Spleen (tissue), 11 donors: ENCODE results near the gene GGACT. TPM values are rescaled to one million over a fixed set of nuclear protein-coding genes. Genes with fewer than 3 reads are reported as not detected.

ENCODE experiments used
- DNase-seq: peaks from one replicate; pipeline ENCODE4 v3.0.0-alpha.2; 2020
- H3K27ac ChIP-seq, 8 donors: fragments of 200-600 bp; sonication (generic) in 7 of 8; 1 replicate in 4 of 8; 2 replicates in 4 of 8; pipeline versions ENCODE4 v1.5.0 to v1.8.0; 2016 to 2021; ENCODE audit warnings: inconsistent platforms in 4 of 8, mild to moderate bottlenecking in 4 of 8, moderate library complexity in 1 of 8
- H3K27me3 ChIP-seq, 7 donors: fragments of 200-600 bp; sonication (generic) in 6 of 7; replicated peaks in 1 of 7; 1 replicate in 4 of 7; 2 replicates in 3 of 7; pipeline versions ENCODE4 v1.5.0 to v1.8.0; 2016 to 2021; ENCODE audit warnings: inconsistent platforms in 3 of 7, mild to moderate bottlenecking in 1 of 7
- H3K36me3 ChIP-seq, 6 donors: fragments of 200-600 bp; sonication (generic) in 5 of 6; 1 replicate in 4 of 6; 2 replicates in 2 of 6; pipeline versions ENCODE4 v1.5.0 to v1.8.0; 2016 to 2021; ENCODE audit warnings: inconsistent platforms in 2 of 6
- H3K4me1 ChIP-seq, 6 donors: fragments of 200-600 bp; sonication (generic) in 5 of 6; 1 replicate in 3 of 6; 2 replicates in 3 of 6; pipeline versions ENCODE4 v1.5.0 to v1.8.0; 2016 to 2021; ENCODE audit warnings: inconsistent platforms in 3 of 6
- H3K4me3 ChIP-seq, 8 donors: fragments of 200-600 bp; sonication (generic) in 7 of 8; 1 replicate in 4 of 8; 2 replicates in 4 of 8; pipeline versions ENCODE4 v1.5.0 to v1.8.0; 2016 to 2021; ENCODE audit warnings: inconsistent platforms in 4 of 8, mild to moderate bottlenecking in 4 of 8, moderate library complexity in 2 of 8
- H3K9me3 ChIP-seq, 8 donors: fragments of 200-600 bp; sonication (generic) in 7 of 8; 1 replicate in 4 of 8; 2 replicates in 4 of 8; pipeline versions ENCODE4 v1.5.0 to v1.8.0; 2016 to 2021; ENCODE audit warnings: inconsistent platforms in 4 of 8
- POLR2A ChIP-seq, 3 donors: fragments of 450-650 bp; IDR thresholded peaks; one replicate each; pipeline ENCODE4 v1.5.1; 2017; ENCODE audit warnings: antibody characterized with exemption in 3 of 3, mild to moderate bottlenecking in 1 of 3
- POLR2AphosphoS5 ChIP-seq, 3 donors: sonication (generic); formaldehyde crosslinking; IDR thresholded peaks; one replicate each; pipeline ENCODE4 v1.5.1; 2017; ENCODE audit warnings: antibody characterized with exemption in 3 of 3
- WGBS, 5 donors: extraction: QIAGEN DNeasy Blood & Tissue Kit in 3 of 5; methylation state at CpG; one replicate each; pipeline versions ENCODE4 v1.1.5 to v1.1.7; 2013 to 2018; 5-methylcytosine and 5-hydroxymethylcytosine counted together
- intact Hi-C: fragments of 100-400 bp; cut with DNase I; formaldehyde crosslinking; loops from one replicate; pipeline ENCODE4 v1.15.0; 2023; ENCODE audit warnings: low total_unique reads
- polyA plus RNA-seq, 3 donors: library from polyadenylated mRNA; stranded (reverse); fragments of 200-250 nt; gene quantifications; one replicate each; pipeline ENCODE4 v1.2.1, GENCODE V29; 2013
- total RNA-seq, 7 donors: library from RNA; depleted of rRNA in 3 of 7; stranded (reverse); fragments of >200 nt in 3 of 7; fragmentation: NEBNext Ultra II Directional in 4 of 7; extraction: Animal tissue kit (Norgen Biotek cat#: 25700) in 4 of 7; gene quantifications; one replicate each; pipeline versions ENCODE4 v1.1.0 to v1.2.1, GENCODE V29; 2016 to 2021
- TF ChIP-seq, protein P1 (sequence below), 11 experiments: fragments of 200-600 bp in 7 of 11; fragments of 450-650 bp in 4 of 11; sonication (generic) in 4 of 11; IDR thresholded peaks in 8 of 11; conservative IDR thresholded peaks in 3 of 11; 1 replicate in 7 of 11; 2 replicates in 4 of 11; pipeline versions ENCODE4 v1.4.0 to v1.8.0; 2016 to 2021; ENCODE audit warnings: antibody characterized with exemption in 11 of 11, inconsistent platforms in 4 of 11, mild to moderate bottlenecking in 1 of 11
- donor health status: healthy with polysubstance abuse.
- donor health status: DM: no; HTN: no; CAD: no; lungs with moderate emphysema.
- donor health status: DM: no; HTN: no; CAD: no.
- donor health status: Bipolar disorder and iron deficiency.
- donor health status: healthy.
- donor health status: DM: no; HTN: no; CAD: no.
- donor health status: DM: yes; HTN: yes; CAD: no.

Gene GGACT
- total and polyA plus RNA-seq, 10 donors = 1.9 to 19.7 (median 3.9) TPM

- 93 to 97% (median 94%) methylated on average over 16 of the region's 16 CpGs for WGBS, 5 donors
These were observed 53.0 kb downstream of the GGACT start for GRCh38 chr13:100535426-100536135.

GRCh38 chr13:100534911-100535310 lies 53.7 kb downstream of the GGACT start:
- DNase-seq = no peak
- Histone ChIP-seq H3K4me1 (no peaks in the 10 kb centered on the region), H3K27ac (no peak overlapping the region), H3K27me3 (no peaks in the 10 kb centered on the region), H3K36me3 (peaks cover 0 to 36% (median 12%) of the 10 kb centered on the region in 6 donors), H3K4me3 (no peak overlapping the region), H3K9me3 (peaks cover 0 to 5% (median 0%) of the 10 kb centered on the region in 8 donors)
- TF ChIP-seq POLR2AphosphoS5 (IDR thresholded peaks at IDR 0.05) (no peak), POLR2A (IDR thresholded peaks at IDR 0.05) (no peak)
- TF ChIP-seq, protein P1, sequence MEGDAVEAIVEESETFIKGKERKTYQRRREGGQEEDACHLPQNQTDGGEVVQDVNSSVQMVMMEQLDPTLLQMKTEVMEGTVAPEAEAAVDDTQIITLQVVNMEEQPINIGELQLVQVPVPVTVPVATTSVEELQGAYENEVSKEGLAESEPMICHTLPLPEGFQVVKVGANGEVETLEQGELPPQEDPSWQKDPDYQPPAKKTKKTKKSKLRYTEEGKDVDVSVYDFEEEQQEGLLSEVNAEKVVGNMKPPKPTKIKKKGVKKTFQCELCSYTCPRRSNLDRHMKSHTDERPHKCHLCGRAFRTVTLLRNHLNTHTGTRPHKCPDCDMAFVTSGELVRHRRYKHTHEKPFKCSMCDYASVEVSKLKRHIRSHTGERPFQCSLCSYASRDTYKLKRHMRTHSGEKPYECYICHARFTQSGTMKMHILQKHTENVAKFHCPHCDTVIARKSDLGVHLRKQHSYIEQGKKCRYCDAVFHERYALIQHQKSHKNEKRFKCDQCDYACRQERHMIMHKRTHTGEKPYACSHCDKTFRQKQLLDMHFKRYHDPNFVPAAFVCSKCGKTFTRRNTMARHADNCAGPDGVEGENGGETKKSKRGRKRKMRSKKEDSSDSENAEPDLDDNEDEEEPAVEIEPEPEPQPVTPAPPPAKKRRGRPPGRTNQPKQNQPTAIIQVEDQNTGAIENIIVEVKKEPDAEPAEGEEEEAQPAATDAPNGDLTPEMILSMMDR (IDR thresholded peaks at IDR 0.05 in 8 of 11, conservative IDR thresholded peaks at IDR 0.05 in 3 of 11) = no peak
- intact Hi-C loops = no loop called here
- WGBS, 5 donors = 90 to 97% (median 95%) methylated on average over 6 of the region's 6 CpGs

More at GRCh38 chr13:100535426-100536135, 53.0 kb downstream of the GGACT start:
- intact Hi-C loops = no loop called here
- H3K4me3 ChIP-seq = no peak overlapping the region
- no peaks in the 10 kb centered on the region for H3K4me1 ChIP-seq
- H3K27ac ChIP-seq = no peak overlapping the region
- TF ChIP-seq, protein P1 (IDR thresholded peaks at IDR 0.05 in 8 of 11, conservative IDR thresholded peaks at IDR 0.05 in 3 of 11) = no peak
- TF ChIP-seq POLR2AphosphoS5 (IDR thresholded peaks at IDR 0.05) (no peak), POLR2A (IDR thresholded peaks at IDR 0.05) (no peak)
- no peaks in the 10 kb centered on the region for H3K27me3 ChIP-seq
- peaks cover 0 to 5% (median 0%) of the 10 kb centered on the region in 8 donors for H3K9me3 ChIP-seq
- peaks cover 0 to 29% (median 10%) of the 10 kb centered on the region in 6 donors for H3K36me3 ChIP-seq
- no peak for DNase-seq

- intact Hi-C loops = no loop called here
- Histone ChIP-seq H3K4me1 (no peaks in the 10 kb centered on the region), H3K9me3 (peaks cover 0 to 5% (median 0%) of the 10 kb centered on the region in 8 donors), H3K36me3 (peaks cover 0 to 42% (median 12%) of the 10 kb centered on the region in 6 donors), H3K27me3 (no peaks in the 10 kb centered on the region), H3K4me3 (no peak overlapping the region), H3K27ac (no peak overlapping the region)
- no peak for DNase-seq
- TF ChIP-seq, protein P1 (IDR thresholded peaks at IDR 0.05 in 8 of 11, conservative IDR thresholded peaks at IDR 0.05 in 3 of 11) = no peak
- no peak for TF ChIP-seq POLR2AphosphoS5 (IDR thresholded peaks at IDR 0.05)
- no peak for TF ChIP-seq POLR2A (IDR thresholded peaks at IDR 0.05)
- 90 to 97% (median 94%) methylated on average over 13 of the region's 13 CpGs for WGBS, 5 donors
These were observed 54.3 kb downstream of the GGACT start for GRCh38 chr13:100534147-100534843.

DNA sequence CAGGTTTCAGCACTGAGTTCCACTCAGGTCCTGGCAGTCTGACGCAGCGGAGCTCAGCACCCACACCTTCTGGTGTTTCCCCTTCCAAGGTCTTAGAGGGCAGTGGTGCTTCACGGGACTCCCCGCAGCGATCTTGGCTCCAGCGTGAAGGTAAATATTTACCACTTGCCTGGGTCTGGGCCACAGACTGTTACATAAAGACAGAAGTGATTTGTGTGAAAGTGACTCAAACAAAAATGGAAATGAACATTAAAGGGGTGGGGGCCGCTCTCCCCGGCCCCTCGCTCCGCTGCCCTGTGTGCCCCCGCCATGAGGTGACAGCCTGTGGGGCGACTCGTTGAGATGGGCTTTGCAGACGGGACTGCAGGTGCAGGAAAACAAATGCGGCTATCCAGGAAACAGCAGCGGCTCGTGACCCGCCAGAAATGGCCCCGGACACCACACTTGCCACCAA lies 55.0 kb downstream of the GGACT start:
- H3K9me3 ChIP-seq = peaks cover 0 to 5% (median 0%) of the 10 kb centered on the region in 8 donors
- no peak overlapping the region for H3K27ac ChIP-seq
- no peaks in the 10 kb centered on the region for H3K4me1 ChIP-seq
- H3K4me3 ChIP-seq = no peak overlapping the region
- WGBS, 5 donors = 88 to 96% (median 92%) methylated on average over 19 of the region's 19 CpGs
- no peaks in the 10 kb centered on the region for H3K27me3 ChIP-seq
- H3K36me3 ChIP-seq = peaks cover 0 to 49% (median 12%) of the 10 kb centered on the region in 6 donors
- no peak for DNase-seq
- TF ChIP-seq POLR2AphosphoS5 (IDR thresholded peaks at IDR 0.05) (no peak), POLR2A (IDR thresholded peaks at IDR 0.05) (no peak)
- TF ChIP-seq, protein P1 (IDR thresholded peaks at IDR 0.05 in 8 of 11, conservative IDR thresholded peaks at IDR 0.05 in 3 of 11) = no peak
- intact Hi-C loops = no loop called here
